ENCODE results near the gene ALG10B.
"Not testable (repeated sequence)": the region's sequence is repeated elsewhere in the genome, so short reads cannot be mapped to it uniquely, and the experiment has no call there.

ALG10B gene

DNA sequence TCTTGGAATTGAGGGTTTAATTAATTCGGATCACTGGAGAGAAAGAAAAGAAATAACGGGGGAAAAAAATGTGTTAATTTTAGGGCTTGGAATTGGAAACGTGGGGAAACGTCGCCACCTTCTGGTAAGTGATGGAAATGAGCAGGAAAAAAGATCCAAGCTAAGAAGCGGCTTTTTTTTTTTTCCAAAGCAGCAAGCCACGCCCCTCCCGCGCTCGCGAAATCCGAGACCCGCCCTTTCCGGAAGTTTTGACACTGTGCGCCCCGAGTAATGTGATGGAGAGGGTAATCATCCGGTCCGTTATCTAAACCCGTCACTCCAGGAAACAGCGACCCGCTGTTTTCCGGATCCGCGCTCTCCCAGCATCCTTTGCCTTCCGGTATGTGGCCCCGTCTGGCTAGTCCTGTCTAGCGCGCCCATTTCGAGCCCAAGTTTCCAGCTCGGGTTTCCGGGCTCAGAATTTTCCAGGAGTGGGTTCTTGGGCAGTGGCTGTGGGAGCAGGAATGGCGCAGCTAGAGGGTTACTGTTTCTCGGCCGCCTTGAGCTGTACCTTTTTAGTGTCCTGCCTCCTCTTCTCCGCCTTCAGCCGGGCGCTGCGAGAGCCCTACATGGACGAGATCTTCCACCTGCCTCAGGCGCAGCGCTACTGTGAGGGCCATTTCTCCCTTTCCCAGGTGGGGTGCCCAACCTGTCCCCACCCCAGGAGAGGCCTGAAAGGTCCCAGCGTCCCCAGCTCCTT, at the start of gene ALG10B:
Gene ALG10B (plus strand): TSS at position 384 of the 739 bp plus-strand sequence. CDS start 120 bp downstream, at position 504.
- DNase-seq, result peak; percentile 93

- DNase-seq, result no peak
Measured at GRCh38 chr12:38268612-38269011, 48.0 kb upstream of the ALG10B start.

GRCh38 chr12:38269897-38270296, 46.7 kb upstream of the ALG10B start:
- no peak for DNase-seq

GRCh38 chr12:38279756-38280155, 36.8 kb upstream of the ALG10B start:
- no peak for DNase-seq

DNA sequence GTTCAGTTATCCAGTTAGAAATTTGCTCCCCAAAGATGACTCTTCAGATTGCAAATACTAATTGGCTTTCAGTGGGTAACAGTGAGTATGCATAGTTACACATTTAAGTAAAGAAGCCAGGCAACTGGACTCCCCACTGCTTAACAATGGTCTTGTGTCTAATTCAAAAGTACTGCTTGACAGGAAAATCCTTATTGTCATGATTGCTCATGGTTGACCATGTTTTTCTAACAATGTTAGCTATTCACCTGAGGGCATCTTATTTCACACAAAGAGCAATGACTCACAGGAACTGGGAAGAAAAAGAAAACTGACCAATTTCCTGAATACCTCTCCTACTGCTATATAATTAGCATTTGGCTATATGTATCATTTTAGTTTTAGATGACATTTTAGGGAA, 33.7 kb upstream of the ALG10B start:
- DNase-seq, result no peak

DNA sequence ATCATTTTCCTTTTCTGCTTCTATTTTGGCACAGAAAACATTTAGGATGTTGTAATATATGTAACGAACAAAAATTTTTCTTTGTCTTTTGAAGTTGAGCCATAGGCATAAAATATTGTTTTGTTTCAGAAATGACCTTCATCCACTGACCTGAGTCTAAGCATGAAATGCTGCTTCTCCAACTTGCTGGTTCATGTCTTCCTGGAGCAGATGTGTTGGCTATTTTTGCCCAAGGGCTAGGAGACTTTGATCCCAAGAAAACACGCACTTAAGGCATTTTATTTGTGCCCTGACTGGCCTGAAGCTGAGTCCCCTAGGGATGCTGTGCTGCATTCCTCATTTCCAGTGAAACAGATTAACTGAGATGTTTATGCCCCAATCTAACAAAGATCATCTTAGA, 27.2 kb upstream of the ALG10B start:
- no peak for DNase-seq

GRCh38 chr12:38291160-38291559, 25.4 kb upstream of the ALG10B start:
- DNase-seq, result no peak

DNA sequence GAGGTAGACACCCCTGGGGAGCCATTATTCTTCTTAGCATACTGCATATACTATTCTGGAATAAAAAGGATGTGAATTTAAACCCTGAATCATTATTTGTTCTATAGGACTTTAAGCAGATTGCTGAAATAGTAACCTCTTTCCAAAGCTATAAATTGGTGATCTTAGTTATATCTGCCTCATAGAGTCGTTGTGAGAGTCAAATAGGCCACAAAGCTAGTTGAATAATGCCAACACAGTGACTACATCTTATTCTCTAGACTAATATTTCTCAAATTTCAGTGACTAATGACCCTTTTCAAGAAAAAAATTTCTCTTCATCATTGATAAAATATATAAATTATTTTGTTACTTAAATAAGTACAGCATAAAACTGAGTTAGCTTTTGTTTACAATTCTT, 13.6 kb upstream of the ALG10B start:
- not testable (repeated sequence) for DNase-seq

DNA sequence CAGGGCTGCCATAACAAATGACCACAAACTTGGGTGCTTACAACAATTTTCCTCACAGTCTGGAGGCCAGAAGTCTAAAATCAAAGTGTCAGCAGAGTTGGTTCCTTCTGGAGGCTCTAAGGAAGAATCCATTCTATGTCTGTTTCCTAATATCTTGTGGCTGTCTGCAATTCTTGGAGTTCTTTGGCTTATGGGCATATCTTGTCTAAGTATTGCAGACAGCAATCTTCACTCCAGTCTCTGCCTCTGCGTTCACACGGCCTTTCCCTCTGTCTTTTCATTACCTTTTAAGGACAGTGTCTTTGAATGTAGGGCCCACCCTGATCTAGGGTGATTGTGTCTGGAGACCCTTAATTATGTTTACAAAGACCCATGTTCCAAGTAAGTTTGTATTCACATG, 5.4 kb downstream of the ALG10B start:
- not testable (repeated sequence) for DNase-seq

GRCh38 chr12:38324912-38325311, 8.3 kb downstream of the ALG10B start:
- no peak for DNase-seq

DNA sequence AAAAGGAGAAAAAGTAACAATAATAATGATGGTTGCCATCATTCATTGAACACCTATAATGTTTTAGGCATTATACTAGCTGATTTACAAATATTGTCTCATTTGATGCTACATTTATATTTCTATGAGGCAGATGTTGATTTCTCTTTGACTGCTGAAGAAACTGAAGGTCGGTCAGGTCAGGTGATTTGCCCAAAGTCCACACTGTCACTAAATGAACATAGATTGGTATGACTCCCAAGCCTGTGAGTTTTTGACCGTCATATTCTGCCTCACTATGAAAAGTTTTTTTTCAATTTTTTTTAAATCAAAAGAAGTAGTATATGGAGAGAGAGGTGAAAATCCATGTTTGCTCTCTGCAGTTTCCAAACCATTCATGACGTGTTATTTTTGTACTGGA, 10.8 kb downstream of the ALG10B start:
- no peak for DNase-seq

DNA sequence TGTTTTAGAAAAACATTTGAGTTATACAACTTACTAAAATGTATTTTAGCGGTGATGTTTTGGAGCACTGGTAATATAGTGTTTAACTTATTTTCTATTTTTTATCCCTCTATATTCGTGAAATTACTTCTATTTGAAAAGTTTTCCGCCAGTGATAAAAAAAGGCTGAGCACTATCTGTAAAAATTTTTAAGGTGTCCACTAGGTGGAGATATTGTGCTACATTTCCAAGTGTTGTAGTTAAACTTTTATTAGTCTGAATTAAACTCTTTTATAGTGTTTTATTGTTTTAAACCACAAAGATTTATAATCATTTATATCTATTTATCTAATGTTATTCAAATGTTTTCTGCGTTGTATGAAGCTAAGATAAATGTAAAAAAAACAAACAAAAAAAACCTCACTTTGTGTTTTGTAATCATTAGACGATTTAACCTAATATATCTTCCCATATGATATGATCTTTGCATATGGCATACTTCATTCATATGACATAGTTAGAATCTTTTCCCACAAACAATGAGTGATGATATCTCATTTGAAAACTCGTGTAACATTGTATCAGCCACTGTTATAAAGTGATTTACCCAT, 11.8 kb downstream of the ALG10B start:
- DNase-seq, result no peak

- not testable (repeated sequence) for DNase-seq
Measured at GRCh38 chr12:38330414-38330813, 13.8 kb downstream of the ALG10B start.

- DNase-seq, result no peak
Measured at GRCh38 chr12:38332814-38333213, 16.2 kb downstream of the ALG10B start.

DNA sequence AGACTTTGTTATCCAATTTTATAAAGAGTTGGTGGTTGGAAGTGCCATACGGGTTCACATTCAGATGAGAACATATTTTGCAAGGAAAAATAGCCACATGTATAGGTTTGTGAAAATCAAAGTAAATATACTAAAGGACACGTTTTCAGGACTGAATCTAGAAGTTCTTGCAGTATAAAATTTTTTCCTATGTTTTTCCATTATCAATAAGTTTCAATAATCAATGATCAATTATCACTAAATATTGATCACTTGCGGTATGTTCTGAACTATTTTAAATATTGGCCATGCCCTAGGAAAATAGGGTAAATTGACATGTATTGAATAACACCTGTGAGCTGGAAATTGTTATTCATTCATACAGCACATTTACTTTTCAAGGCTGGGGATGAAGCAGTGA, 25.9 kb downstream of the ALG10B start:
- DNase-seq, result no peak

GRCh38 chr12:38343256-38343655, 26.7 kb downstream of the ALG10B start:
- not testable (repeated sequence) for DNase-seq

DNA sequence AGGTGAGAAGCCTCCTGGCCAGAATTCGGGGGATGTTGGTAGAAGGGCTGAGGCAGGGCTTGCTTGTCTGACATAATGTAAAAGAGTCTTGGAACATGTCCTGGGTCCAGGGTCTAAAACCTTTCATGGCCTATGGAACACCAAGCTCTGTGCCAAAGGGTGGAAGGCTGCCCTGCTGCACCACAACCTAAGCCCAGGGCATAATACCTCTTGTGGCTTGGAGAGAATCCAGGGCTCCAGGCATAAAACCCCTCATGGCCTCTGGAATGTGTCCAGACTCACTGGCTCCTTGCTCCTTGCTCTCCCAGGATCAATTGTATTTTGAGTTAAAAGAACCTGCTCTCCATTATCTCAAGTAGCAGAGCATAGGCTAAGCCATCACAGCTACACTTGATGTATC, 27.3 kb downstream of the ALG10B start:
- DNase-seq, result not testable (repeated sequence)

- DNase-seq, result no peak
Measured at GRCh38 chr12:38350342-38351174, 34.0 kb downstream of the ALG10B start.

DNA sequence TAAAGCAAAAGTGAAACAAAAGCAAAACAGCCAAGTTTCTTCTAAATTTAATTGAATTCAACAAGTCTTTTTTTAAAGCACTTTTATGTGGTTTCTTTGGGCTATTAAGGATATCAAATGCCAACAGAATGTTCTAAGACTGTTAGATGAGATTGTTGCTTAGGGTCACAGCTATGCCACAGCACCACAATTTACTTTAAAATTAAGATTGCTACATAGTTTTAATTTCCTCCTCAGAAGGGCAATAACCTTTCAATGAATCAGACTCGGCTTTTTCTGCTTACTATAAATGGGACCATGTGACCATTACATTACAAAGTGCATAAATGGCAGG, 34.6 kb downstream of the ALG10B start:
- not testable (repeated sequence) for DNase-seq

GRCh38 chr12:38367506-38367905, 50.9 kb downstream of the ALG10B start:
- DNase-seq, result no peak

- no peak for DNase-seq
Measured at GRCh38 chr12:38370311-38370710, 53.7 kb downstream of the ALG10B start.

- DNase-seq, result no peak
Measured at GRCh38 chr12:38373784-38374183, 57.2 kb downstream of the ALG10B start.

GRCh38 chr12:38374751-38375150, 58.2 kb downstream of the ALG10B start:
- no peak for DNase-seq
